SK-MEL-5 (cell line): ENCODE results near the gene PCDHGA2. TPM values are rescaled to one million over a fixed set of nuclear protein-coding genes. Genes with fewer than 3 reads are reported as not detected.
"Not testable (repeated sequence)": the region's sequence is repeated elsewhere in the genome, so short reads cannot be mapped to it uniquely, and the experiment has no call there.

Experiments
- DNase-seq: peaks from one replicate; pipeline ENCODE4 v3.0.0-alpha.2; 2016; ENCODE audit warnings: low read depth, low spot score
- in situ Hi-C: cut with HindIII; loops from 2 replicates; pipeline ENCODE4 v1.10.0; 2016; ENCODE audit warnings: low sequenced_read_pairs, high pct_unique_total_duplicates, low pct_unique_long_range_greater_than_20kb
- polyA plus RNA-seq, 2 experiments: library from polyadenylated mRNA; depleted of rRNA; stranded (reverse); fragments of >200 nt; gene quantifications; 2 replicates each; pipeline ENCODE4 v1.2.3, GENCODE V29; 2015
- total RNA-seq: library from RNA; depleted of rRNA; stranded (reverse); fragments of >200 nt; shearing (Covaris generic); gene quantifications from 2 replicates; pipeline ENCODE4 v1.2.3, GENCODE V29; 2014; rRNA removed

Gene PCDHGA2
- total RNA-seq: 1.7 and 2.0 TPM in 2 replicates
- 3.4 and 3.5 TPM in 2 replicates for polyA plus RNA-seq (2015; cell fraction: cytosol; rRNA removed)
- 2.6 and 5.3 TPM in 2 replicates for polyA plus RNA-seq (2015; cell fraction: nucleus; rRNA removed)

- peak; percentile 69 for DNase-seq
- in situ Hi-C loops: no loop called here
Observed at GRCh38 chr5:141338538-141339306, at the start of gene PCDHGA2. Gene PCDHGA2 (plus strand): TSS chr5:141338760.

GRCh38 chr5:141298376-141298775, 40.2 kb upstream of the PCDHGA2 start:
- in situ Hi-C loops: no loop called here
- DNase-seq: no peak

GRCh38 chr5:141303756-141304155, 34.8 kb upstream of the PCDHGA2 start, which contains the start of gene SLC25A2:
Gene SLC25A2 (minus strand): TSS chr5:141304049. CDS start chr5:141303865, 184 bp downstream.
- in situ Hi-C loops: no loop called here
- no peak for DNase-seq

- DNase-seq: no peak
- in situ Hi-C loops: no loop called here
Observed at GRCh38 chr5:141306630-141307029, 31.9 kb upstream of the PCDHGA2 start.

GRCh38 chr5:141313711-141314110, 24.8 kb upstream of the PCDHGA2 start:
- in situ Hi-C loops: no loop called here

GRCh38 chr5:141316963-141317362, 21.6 kb upstream of the PCDHGA2 start:
- in situ Hi-C loops, DNase-seq: not testable (repeated sequence)

More at GRCh38 chr5:141313711-141314110, 24.8 kb upstream of the PCDHGA2 start:
- no peak for DNase-seq

GRCh38 chr5:141319202-141319601, 19.4 kb upstream of the PCDHGA2 start:
- DNase-seq: no peak
- in situ Hi-C loops: no loop called here

GRCh38 chr5:141319699-141320098, 18.9 kb upstream of the PCDHGA2 start:
- in situ Hi-C loops: no loop called here
- no peak for DNase-seq

- in situ Hi-C loops: no loop called here
- DNase-seq: peak; percentile 94
Observed at GRCh38 chr5:141320225-141321169, 18.1 kb upstream of the PCDHGA2 start, which contains the start of gene TAF7. Gene TAF7 (minus strand): TSS chr5:141320784. CDS start chr5:141320044, 740 bp downstream.

GRCh38 chr5:141322261-141322660, 16.3 kb upstream of the PCDHGA2 start:
- in situ Hi-C loops: no loop called here
- no peak for DNase-seq

GRCh38 chr5:141326088-141326854, 12.3 kb upstream of the PCDHGA2 start:
- DNase-seq: peak; percentile 76
- in situ Hi-C loops: no loop called here

- in situ Hi-C loops: no loop called here
- no peak for DNase-seq
Observed at GRCh38 chr5:141328231-141328630, 10.3 kb upstream of the PCDHGA2 start.

GRCh38 chr5:141330299-141331080, 8.1 kb upstream of the PCDHGA2 start, which contains the start of gene PCDHGA1:
Gene PCDHGA1 (plus strand): TSS chr5:141330514.
- in situ Hi-C loops: no loop called here

GRCh38 chr5:141332571-141332970, 6.0 kb upstream of the PCDHGA2 start:
- DNase-seq, in situ Hi-C loops: not testable (repeated sequence)

More at GRCh38 chr5:141330299-141331080, 8.1 kb upstream of the PCDHGA2 start, which contains the start of gene PCDHGA1:
- DNase-seq: peak; percentile 60

GRCh38 chr5:141340781-141341354, 2.3 kb downstream of the PCDHGA2 start:
- DNase-seq, in situ Hi-C loops: not testable (repeated sequence)

- no peak for DNase-seq
- in situ Hi-C loops: no loop called here
Observed at GRCh38 chr5:141342773-141343172, 4.2 kb downstream of the PCDHGA2 start.
